Stimulated activated CD4-positive, alpha-beta T cell treated with anti-CD3 and anti-CD28 coated beads, TNF-alpha, amount 100 ng/mL, for 1 hour (primary cell): ENCODE results near the gene MALL.
"Not testable (repeated sequence)": the region's sequence is repeated elsewhere in the genome, so short reads cannot be mapped to it uniquely, and the experiment has no call there.

Experiments used
- DNase-seq, 3 donors: peaks; one replicate each; pipeline ENCODE4 v3.0.0-alpha.2; 2020; ENCODE audit warnings: low read depth in 3 of 3, low spot score in 1 of 3

The MALL gene

DNA sequence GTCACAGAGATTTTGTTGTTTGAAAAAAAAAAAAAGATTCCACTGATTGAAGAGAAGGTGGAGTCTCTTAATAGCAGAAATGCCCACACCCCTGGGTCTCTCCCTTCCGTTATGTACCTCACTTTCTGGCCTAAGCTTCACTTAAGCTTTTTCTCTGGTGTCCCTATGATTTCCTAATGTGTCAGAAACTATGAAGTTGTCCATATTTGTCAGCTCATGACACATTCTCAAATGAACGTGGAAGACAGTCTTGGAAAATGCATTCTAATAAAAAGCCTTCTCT, 5.4 kb upstream of the MALL start:
- DNase-seq: no peak

DNA sequence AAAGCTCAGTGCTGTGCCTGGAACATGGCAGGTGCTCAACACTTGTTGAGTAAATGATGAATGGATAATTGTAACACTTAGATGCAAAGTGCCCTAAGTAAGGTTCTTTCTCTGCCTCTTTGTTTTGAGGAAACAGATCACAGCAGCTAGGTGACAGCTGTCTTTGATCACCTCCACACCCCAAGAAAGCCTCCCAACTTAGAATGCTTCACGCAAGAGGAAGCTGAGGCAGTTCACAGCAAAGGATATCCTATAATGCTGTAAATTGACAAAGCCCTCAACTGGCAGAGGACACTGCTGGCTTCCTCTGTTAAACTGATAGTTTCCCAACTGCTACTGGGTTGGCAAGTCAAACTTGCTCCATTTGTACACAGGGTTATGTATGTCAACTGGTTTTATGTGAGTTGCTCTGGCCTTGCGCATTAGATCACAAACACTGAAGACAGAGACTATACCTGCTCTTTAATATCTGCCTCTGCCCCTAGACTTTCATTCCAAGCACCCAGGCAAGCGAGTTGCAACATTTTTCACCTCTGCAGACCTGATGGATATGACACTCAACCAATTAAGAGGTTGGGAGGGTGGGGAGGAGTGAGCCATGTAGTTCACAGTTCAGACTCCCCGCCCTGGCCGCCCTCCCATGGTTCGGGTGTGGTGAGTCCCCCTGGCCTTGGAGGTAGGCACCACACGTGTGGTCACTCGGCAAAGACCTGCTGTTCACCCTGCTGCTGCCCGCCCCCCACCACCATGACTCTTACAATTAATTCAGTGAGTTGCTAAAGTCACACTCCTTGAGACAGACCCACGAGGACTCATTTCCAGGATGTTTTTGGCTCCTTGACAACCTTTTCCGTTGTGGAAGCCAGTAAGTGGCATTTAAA, 4.8 kb upstream of the MALL start:
- no peak for DNase-seq

DNA sequence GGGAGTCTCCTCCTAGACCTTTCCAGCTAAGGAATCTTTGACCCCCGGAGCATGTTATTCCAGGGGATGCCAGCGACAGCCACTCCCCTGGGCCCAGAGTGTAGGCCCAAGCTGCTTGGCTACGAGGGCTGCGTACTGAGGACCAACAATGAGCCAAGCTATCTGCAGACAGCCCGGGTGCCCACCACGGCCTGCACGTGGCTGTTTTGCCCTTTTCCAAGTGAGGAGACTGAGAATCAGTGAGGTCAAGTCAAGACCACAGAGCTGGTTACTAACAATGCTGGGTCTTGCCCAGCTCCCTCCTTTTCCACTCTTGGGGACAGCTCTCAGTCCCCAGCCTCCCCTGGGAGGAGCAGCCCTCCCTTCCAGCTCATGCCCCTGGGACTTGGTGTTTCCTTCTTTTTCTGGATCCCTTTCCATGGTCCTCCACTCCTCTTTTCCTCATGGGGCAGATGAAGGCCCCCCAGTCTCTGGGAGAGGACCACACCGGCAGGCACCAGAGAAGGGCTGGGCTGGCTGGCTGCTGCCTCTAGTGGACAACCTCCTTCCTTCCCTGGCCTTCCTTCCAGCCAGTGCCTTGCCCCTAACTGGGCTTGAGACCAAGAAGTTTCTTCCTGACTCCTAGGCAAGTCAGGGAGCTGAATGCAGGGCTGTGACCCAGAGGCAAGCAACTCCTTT, 550 bp upstream of the MALL start:
- DNase-seq: no peak

DNA sequence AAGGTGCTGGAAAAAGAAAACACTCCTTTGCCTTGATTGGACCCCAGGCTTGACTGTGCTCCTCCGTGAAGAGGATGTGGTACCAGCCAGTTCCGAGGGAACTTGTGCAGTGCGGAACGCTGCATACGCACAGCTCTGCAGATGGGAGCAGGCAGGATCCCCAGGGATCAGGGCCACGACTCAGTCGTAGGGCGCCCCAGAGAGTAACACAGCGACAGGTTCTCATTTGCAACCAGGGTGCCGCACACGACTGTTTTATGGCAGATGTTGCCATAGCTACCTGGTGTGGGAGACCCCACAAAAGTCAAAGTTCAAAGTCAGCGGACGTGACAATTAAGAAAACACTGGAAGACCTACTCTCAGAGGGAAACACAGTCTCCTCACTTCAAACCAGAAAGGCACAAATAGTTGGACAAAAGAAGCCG, 779 bp downstream of the MALL start:
- DNase-seq: no peak

DNA sequence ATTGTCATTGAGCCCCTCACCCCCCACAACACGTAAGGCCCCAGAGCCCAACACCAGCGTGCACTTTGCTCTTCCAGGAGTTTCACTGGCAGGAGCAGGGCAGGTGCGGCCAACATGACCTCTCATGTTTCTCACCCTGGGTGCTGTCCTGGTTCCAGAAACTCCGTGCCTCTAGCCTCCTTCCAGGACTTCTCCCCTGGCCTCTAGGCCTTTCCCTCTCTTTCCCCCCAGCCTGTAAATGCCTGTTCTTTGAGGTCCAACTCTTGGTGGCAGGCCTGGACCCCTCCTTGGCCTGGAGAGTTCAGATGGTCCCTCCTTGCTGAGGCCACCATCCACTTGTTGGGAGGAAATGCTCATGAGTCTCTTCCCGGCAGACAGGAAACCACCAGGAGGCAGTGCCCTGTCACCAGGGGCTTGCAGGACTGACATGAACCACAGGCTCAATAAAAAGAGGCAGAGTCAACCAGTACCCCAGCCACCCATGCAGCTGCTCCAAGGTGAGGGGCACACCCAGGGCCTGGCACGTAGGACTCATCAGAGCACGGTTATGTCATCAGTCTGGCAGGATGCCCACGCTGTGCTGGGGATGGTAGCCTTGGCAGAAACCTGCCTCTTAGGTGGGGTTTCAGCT, 1.5 kb downstream of the MALL start:
- no peak for DNase-seq

DNA sequence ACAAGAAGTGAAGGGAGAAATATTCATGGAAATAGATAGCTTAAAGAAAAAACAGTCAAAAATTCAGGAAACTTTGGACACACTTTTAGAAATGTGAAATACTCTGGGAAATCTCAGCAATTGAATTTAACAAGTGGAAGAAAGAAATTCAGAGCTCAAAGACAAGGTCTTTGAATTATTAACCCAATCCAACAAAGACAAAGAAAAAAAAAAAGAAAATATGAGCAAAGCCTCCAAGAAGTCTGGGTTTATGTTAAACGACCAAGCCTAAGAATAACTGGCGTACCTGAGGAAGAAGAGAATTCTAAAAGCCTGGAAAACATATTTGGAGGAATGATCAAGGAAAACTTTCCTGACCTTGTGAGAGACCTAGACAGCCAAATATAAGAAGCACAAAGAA, 7.3 kb downstream of the MALL start:
- DNase-seq: not testable (repeated sequence)

DNA sequence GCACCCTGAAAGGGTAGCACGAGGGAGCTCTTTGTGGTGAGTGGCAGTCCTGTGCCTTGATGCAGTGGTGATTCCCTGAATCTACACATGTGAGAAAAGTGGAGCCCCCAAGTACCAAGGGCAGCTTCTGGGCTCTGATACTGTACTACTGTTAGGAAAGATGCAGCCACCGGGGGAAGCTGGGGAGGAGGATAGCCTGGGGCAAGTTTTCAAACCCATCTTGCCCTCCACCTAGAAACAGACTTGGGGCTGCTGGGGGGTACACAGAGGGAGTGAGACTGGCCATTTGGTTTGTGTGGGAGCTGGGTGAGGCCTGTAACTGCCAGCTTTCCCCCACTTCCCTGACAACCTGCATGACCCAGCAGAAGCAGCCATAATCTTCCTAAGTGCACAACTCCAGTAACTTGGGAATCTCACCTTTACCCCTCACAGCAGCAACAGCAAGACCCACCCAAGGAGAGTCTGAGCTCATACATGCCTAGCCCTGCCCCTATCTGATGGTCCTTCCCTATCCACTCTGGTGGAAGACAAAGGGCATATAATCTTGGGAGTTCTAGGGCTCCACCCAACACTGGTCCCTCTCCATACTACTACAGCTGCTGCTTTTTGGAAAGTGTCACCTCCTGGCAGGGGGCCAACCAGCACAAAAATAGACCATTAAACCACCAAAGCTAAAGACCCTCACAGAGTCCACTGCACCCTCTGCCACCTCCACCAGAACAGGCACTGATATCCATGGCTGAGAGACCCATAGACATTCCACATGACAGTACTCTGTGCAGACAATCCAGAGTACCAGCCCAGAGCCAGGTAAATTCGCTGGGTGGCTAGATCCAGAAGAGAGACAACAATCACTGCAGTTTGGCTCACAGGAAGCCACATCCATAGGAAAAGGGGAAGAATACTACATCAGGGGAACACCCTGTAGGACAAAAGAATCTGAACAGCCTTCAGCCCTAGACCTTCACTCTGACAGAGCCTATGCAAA, 8.2 kb downstream of the MALL start:
- no peak for DNase-seq

DNA sequence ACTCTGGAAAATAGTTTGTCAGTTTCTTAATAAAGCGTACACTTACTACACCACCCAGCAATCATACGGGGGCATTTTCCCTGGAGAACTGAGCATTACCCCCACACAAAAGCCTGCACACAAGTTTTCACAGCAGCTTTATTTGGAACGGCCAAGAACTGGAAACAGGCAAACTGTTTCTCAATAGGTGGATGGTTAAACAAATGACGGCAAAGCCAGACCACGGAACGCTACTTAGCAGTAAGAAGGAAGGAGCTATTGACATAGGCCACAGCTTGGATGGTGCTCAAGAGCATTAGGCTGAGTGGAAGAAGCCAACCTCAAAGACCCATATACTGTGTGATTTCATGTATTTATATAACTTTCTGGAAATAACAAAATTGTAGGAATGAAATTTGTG, 9.0 kb downstream of the MALL start:
- no peak for DNase-seq

DNA sequence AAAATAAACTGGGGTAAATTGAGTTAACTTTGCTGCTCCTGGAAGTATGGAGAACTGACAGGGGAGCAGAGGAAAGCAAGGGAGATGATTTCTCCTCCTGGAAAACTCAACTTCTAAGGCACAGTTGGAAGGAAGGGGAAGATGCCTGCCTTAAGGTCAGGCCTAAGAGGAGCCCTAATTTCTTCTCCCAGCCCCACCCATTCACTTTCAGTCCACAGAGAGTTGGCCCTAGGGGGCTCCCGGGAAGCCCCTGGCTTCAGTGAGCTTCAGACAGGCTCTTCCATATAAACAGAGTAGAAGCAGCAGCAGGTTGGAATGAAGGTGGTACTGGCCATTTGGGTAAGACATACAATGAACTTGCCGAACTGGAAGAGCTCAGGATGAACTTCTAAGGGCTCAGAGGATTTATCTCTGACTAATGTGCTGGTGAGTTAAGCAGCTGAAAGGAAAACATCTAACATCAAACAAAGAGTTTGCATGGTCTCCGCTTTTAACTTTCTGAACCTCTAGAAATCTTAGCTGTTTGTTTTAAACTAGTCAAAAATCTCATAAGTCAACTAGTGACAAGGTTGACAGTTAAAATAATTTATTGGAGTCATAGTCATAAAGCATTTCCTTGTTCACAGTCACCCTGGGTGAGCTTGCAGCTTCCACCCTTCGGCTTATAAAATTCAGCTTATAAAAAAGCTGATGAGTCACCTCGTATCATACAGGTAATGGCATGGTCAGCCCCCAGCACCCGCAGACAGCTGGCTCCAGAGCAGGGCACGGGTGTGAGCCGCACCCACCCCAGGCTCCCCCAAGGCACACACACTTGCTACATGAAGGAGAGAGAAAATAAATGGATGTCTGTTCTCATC, 9.8 kb downstream of the MALL start:
- no peak for DNase-seq

DNA sequence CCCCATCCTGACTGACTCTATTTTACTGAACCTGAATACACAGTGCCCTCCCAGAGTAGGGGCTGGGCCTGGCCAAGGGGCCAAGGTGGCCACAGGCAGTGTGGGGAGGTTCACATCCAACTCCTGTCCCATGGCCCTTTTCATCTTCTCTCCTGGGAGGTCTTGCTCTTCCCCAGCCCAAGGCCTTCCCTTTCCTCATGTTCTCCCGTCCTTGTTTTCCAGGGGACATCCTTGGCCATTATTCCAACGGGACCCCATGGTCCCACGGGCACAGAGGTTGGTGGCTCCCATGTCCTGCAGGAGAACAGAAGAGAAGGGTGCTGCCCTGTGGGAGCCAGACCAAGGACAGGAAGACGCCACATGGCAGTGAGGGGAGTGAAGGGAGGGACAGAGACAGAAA, 10.4 kb downstream of the MALL start:
- DNase-seq: no peak

DNA sequence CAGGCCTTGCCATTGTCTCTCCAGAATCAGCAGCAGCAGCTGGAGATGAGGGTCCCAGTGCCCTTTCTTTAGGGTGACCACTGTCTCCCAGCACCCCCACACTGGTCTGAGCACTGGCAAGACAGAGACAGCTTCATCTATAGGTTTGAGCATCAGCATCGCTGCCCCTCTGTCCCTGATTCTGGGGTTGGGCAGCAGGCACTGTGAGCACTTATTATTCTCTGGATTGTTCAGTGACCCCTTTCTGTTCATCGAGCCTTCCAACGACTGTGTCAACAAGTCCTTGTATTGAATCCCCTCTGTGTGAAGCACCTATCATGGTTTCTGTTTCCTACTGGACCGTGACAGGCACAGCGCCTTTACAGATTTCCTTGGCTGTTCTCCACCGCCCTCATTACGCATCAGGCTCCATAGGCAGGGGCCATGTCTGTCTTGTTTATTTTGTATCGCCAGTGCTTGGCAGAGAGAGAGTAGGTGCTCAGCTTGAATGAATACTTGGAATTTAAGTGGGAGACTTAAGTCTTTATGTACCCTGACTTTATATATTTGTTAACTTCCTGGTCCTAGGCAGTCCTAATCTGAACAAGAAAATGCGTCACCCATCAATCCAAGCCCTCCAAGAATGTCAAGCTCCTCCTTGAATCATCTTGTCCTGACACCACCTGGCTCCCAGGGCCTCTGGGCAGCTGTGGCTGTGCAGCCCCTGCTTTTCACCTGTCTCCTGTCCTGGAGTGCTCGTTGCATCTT, 11.4 kb downstream of the MALL start:
- no peak for DNase-seq

DNA sequence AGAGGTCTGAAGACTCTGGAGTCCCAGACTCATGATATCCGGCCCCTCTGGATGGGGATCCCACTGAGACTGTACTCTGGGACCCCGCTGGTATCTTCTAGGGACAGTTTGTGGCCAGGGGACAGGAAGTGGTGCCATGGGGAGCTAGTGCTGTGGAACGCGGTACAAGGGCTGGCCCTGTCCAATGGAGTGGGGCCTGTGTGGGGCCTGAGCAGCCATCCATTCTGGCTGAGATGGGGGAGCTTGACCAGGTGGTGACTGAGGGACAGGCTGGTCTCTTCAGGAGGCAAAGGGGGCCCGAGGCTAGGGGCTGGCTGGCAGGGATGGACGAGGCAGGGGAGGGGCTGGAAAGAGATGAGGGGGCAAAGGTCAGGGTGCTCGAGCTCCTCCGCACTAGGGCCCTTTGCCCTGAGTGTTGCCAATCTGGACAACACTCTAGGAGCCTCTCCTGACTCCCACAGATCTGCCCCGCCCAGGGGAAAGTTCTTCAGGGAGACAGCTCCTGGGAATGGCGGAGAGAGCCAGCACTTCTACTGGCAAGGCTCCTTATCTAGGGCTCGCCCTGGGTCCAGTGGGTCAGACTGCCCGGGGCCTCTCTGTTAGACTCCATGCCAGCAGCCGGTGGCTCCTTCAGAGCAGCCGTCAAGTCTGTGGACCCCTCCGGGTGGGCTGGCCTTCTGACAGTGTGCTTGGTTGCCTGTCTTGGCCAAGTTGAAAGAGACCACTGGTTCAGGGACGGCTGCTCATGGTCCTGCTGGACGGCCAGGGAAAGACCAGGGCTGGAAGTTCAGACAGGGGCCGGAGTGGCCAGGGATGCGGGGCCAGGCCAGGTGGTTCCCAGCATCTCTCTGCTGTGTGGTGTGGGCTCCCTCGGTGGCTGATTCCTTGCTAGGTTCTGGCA, 12.3 kb downstream of the MALL start:
- no peak for DNase-seq

DNA sequence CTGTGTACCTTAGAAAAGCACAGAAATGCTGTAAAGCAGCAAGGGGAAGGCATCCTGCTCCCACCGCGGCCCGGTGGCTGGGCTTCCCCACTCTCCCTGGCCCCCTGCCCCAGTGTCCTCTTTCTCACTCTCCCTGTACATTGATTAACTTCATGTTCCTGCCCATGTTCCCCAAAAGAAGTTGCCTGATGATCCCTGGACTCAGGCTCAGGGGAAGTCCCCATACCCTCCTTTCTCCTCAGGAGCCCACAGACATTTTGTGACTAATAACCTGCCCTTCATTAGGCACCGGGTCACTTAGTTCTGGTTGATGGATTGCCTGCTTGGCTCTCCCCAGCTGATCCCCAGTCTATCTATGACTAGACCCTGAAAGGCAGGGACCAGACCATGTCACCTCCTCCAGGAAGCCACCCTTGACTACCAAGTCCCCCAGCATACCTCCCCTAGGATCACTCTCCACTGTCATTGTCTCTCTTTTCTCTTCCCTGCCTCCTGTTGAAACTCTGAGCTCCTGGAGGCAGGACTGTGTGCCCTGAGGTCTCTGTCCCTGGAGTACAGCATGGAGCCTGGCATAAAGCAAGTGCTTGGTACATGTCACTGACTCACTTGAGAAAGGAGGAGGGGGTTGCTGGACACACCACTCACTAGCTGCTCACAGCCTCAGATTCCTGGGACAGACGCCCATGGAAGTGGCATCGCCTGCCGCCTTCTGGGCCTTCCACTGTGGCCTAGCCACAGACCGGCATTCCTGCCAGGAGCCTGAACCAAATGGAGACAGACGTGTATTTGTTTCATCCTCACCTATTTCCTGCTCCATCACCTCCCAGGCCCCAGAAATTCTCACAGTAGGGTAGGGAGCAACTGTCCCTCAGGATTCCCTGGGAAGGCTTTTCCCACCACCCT, 13.5 kb downstream of the MALL start:
- DNase-seq: no peak

DNA sequence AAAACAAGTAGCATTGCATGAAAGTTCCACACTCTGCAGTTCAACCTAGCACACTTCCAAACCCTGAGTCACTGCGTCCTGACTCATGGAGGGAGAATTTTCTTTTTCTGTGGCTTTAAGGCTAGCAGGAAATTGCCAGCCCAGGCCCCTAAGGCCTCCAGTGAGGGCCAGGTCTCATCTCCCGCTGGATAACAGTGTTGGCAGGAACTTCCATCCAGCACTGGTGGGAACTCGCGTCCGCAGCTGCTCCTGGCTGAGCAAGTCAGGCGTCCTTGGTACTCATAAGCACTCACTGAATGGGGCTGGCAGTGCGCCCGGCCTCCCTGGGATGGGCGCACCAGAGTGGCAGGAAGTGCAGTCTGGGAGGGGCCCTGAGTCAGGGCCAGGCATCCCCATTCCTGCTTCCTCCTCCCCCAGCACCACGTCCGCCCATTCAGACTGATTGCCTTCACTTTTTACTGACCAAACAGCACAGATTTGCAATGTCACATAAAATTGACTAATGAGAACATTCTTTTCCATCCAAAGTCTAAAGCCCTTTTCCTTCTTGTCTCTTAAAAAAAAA, 14.3 kb downstream of the MALL start:
- no peak for DNase-seq

DNA sequence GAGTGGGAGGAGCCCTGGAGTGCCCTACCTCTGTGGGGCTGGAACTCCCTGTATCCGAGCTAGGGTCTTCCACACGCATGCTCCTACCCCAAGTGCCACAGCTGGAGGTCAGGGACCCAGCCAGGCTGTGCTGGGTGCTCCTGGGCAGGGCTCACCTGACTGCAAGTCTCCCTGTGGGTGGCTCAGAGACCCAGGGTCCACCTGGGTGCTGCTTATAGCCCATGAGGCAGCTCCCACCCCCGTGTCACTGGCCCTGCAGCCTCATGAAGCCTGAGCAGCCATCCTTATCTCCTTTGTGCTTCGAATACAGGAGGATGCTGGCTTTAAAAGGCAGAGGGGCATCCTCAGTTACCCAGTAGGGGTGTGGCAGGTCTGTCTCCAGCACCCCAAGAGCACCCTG, 14.7 kb downstream of the MALL start:
- not testable (repeated sequence) for DNase-seq

DNA sequence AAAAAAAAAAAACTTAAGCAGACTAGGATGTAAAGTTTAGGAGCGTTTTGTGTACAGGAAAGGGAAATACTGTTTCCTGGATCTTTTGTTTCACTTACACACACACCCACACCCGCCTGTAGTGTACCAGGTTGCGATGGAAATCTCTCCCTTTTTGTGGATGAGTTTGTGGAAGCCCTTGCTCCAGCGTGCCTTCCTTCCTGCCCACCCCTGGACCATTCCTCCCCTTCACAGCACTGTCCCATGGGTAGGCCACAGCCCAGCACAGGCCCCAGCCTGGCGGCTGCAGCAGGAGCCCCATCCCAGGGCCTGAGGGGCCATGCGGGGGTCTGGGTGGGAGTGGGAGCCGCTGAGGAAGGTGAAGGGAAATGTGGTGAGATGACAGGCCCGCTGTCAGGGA, 15.1 kb downstream of the MALL start:
- DNase-seq: no peak
